HG03064 (cell line): Measurements from ENCODE around the gene AMOTL1.

ENCODE experiments used
- ATAC-seq: cut with Tn5 transposase; IDR thresholded peaks from one replicate; pipeline ENCODE4 v1.9.1; 2021; ENCODE audit warnings: low read depth; ENCODE audit not compliant: unreplicated experiment

Gene AMOTL1

GRCh38 chr11:94814272-94814976 lies 46.3 kb downstream of the AMOTL1 start:
- no peak for ATAC-seq

- no peak for ATAC-seq
Measured at GRCh38 chr11:94815705-94816344, 47.7 kb downstream of the AMOTL1 start.

- no peak for ATAC-seq
Measured at GRCh38 chr11:94820480-94820879, 52.3 kb downstream of the AMOTL1 start.

GRCh38 chr11:94821439-94821838 lies 53.3 kb downstream of the AMOTL1 start:
- ATAC-seq = no peak

GRCh38 chr11:94822080-94822479 lies 53.9 kb downstream of the AMOTL1 start:
- no peak for ATAC-seq

- no peak for ATAC-seq
Measured at GRCh38 chr11:94823102-94823732, 55.1 kb downstream of the AMOTL1 start.

GRCh38 chr11:94825031-94825430 lies 56.9 kb downstream of the AMOTL1 start:
- ATAC-seq = no peak

GRCh38 chr11:94825481-94825880 lies 57.3 kb downstream of the AMOTL1 start:
- ATAC-seq = no peak

- ATAC-seq = no peak
Measured at GRCh38 chr11:94826415-94826814, 58.3 kb downstream of the AMOTL1 start.

GRCh38 chr11:94828088-94828487 lies 59.9 kb downstream of the AMOTL1 start:
- ATAC-seq = no peak

GRCh38 chr11:94830722-94831510 lies 62.8 kb downstream of the AMOTL1 start:
- no peak for ATAC-seq

GRCh38 chr11:94831529-94831928 lies 63.4 kb downstream of the AMOTL1 start:
- ATAC-seq = no peak

- ATAC-seq = no peak
Measured at GRCh38 chr11:94832604-94833235, 64.6 kb downstream of the AMOTL1 start.

- no peak for ATAC-seq
Measured at GRCh38 chr11:94834911-94835593, 66.9 kb downstream of the AMOTL1 start.

- ATAC-seq = no peak
Measured at GRCh38 chr11:94835594-94835927, 67.4 kb downstream of the AMOTL1 start.

GRCh38 chr11:94837317-94837716 lies 69.2 kb downstream of the AMOTL1 start:
- ATAC-seq = no peak

GRCh38 chr11:94838027-94838731 lies 70.0 kb downstream of the AMOTL1 start:
- ATAC-seq = no peak

GRCh38 chr11:94840209-94840608 lies 72.1 kb downstream of the AMOTL1 start:
- ATAC-seq = no peak

GRCh38 chr11:94844031-94844430 lies 75.9 kb downstream of the AMOTL1 start:
- no peak for ATAC-seq

- no peak for ATAC-seq
Measured at GRCh38 chr11:94845622-94846021, 77.5 kb downstream of the AMOTL1 start.
